ENCODE results near the gene UBE2F.
"Not testable (repeated sequence)": the region's sequence is repeated elsewhere in the genome, so short reads cannot be mapped to it uniquely, and the experiment has no call there.

UBE2F gene

DNA sequence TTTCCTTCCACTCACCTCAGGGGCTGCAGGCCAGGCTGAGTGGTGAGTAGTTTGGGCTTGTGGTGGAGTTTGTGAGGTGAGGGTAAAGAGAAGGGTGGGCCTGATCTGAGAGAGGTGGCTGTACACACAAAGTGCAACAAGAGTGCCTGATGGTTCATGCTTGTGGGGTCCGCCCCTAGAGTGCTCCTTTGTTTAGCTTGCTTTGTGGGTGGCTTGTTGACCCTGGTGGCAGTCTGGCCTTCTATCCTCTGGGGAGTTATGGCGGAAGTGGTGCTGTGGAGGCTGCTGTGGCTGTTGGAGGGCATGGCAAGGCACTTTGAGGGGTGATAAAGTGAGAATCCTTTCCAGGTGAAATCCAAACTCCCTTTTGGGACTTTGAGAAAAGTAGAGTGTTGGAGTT lies 10.6 kb downstream of the UBE2F start:
- in situ Hi-C loops (cut with MboI; ENCODE audit: low sequenced_read_pairs) = no loop called here

DNA sequence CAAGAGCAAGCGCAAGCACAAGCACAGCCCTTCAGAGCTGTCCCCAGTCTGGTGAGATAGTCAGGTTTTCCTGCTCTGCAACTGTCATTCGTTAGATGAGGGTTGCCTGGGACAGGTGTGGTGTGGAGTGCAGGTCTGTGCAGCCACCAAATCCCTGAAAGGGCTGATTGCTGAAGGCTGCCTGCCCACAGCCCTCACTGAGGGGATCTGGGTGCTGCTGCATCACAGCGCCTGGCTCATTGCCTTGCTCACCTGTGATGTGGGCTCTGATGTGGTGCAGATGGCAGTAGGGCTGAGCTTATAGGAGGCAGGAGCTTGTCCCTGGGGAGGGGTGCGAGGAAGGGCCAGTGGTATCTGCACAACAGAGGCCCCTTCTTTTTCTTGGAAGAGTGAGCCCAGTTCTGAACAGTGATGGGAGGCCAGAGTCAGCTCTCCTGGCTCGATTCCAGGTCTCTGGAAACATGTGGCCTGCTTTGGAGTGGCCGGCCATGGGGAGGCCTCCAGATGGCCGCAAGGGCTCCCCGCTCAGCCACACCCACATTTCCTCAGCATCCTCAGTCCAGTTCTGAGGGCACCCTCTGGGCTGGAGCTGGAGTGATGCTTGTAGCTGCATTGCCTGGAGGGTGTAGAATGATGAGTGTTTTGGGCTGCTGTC lies 11.4 kb downstream of the UBE2F start:
- in situ Hi-C loops (cut with MboI; ENCODE audit: low sequenced_read_pairs) = no loop called here

GRCh38 chr2:237979331-237979730 lies 12.5 kb downstream of the UBE2F start:
- in situ Hi-C loops (cut with MboI; ENCODE audit: low sequenced_read_pairs) = no loop called here

DNA sequence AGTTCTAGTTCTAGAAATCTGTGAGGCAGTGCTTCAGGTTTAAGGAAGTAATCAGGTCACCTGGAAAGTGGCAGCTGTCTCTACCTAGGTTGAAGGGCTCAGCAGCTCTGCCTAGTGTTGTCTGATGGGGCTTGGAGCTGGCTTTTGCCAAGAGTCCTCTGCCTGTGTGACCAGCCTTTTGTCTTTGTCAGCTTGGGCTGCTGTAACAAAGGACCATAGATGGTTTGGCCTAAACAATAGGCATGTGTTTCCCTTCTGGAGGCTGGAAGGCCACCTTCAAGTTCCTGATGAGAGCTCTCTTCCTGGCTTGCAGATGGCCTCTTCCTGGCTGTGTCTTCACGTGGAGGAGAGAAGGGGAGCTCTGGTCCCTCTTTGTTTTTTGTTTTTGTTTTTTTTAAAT lies 13.3 kb downstream of the UBE2F start:
- in situ Hi-C loops (cut with MboI; ENCODE audit: low sequenced_read_pairs) = no loop called here

- in situ Hi-C loops (cut with MboI; ENCODE audit: low sequenced_read_pairs) = no loop called here
These were observed 13.9 kb downstream of the UBE2F start for GRCh38 chr2:237980751-237981150.

- in situ Hi-C loops (cut with MboI; ENCODE audit: low sequenced_read_pairs) = not testable (repeated sequence)
These were observed 14.8 kb downstream of the UBE2F start for GRCh38 chr2:237981621-237982020.

- in situ Hi-C loops (cut with MboI; ENCODE audit: low sequenced_read_pairs) = no loop called here
These were observed 15.4 kb downstream of the UBE2F start for GRCh38 chr2:237982039-237982725.

DNA sequence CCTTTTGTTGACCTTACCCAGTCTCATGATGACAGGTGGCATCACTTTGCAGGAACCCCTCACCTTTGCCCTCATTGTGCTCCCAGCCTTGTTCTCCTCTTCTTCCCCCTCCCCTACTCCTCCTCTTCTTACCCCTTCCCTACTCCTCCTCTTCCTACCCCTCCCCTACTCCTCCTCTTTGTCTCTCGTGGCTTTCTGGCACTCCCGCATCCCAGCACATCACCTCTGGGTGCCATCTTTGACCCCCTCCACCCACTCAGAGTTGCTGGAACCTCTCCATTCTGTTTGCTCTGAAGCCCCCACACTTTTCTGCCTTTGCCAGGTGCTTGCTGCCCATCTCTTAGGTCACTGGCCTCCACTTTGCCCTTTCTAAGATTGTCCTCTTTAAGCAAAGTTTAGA lies 17.1 kb downstream of the UBE2F start:
- in situ Hi-C loops (cut with MboI; ENCODE audit: low sequenced_read_pairs) = no loop called here

GRCh38 chr2:237987268-237987667 lies 20.5 kb downstream of the UBE2F start:
- in situ Hi-C loops (cut with MboI; ENCODE audit: low sequenced_read_pairs) = no loop called here

DNA sequence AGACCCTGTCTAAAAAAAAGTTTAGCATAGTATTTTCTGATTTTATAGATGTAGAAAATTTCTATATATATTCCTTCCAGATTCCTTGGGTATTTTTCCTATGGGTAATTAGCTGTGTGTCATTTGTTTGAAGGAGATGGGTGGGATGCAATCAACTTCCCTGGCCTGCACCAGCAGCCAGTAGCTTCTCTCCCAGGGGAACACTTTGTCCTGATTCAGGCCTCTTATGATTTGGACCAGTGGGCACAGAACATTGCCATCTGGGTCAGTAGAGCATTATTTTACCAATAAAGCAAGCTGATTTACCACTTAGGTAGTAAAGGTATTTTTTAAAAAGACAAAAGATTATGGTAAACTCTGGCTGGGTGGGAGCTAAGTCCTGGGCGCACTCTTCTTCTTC lies 26.9 kb downstream of the UBE2F start:
- in situ Hi-C loops (cut with MboI; ENCODE audit: low sequenced_read_pairs) = no loop called here

- in situ Hi-C loops (cut with MboI; ENCODE audit: low sequenced_read_pairs) = no loop called here
These were observed 28.2 kb downstream of the UBE2F start for GRCh38 chr2:237995036-237995435.

- in situ Hi-C loops (cut with MboI; ENCODE audit: low sequenced_read_pairs) = no loop called here
These were observed 29.3 kb downstream of the UBE2F start for GRCh38 chr2:237996021-237996593.

- in situ Hi-C loops (cut with MboI; ENCODE audit: low sequenced_read_pairs) = no loop called here
These were observed 30.7 kb downstream of the UBE2F start for GRCh38 chr2:237997521-237997920.

DNA sequence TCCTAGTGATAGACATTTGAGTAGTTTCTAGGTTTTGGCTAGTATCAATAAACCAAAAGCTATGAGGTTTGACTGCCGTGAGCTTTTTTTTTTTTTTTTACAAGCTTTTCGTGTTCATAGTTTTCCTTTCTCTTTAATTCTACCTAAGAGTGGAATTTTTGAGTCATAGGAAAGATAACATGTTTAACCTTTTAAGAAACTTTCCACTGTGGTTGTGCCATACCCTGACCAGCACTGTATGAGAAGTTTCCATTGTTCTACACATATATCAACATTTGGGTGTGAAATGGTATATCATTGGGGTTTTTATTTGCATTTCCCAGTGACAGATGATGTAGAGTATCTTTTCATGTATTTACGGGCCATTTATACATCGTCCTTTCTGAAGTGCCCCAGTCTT lies 31.7 kb downstream of the UBE2F start:
- in situ Hi-C loops (cut with MboI; ENCODE audit: low sequenced_read_pairs) = no loop called here

DNA sequence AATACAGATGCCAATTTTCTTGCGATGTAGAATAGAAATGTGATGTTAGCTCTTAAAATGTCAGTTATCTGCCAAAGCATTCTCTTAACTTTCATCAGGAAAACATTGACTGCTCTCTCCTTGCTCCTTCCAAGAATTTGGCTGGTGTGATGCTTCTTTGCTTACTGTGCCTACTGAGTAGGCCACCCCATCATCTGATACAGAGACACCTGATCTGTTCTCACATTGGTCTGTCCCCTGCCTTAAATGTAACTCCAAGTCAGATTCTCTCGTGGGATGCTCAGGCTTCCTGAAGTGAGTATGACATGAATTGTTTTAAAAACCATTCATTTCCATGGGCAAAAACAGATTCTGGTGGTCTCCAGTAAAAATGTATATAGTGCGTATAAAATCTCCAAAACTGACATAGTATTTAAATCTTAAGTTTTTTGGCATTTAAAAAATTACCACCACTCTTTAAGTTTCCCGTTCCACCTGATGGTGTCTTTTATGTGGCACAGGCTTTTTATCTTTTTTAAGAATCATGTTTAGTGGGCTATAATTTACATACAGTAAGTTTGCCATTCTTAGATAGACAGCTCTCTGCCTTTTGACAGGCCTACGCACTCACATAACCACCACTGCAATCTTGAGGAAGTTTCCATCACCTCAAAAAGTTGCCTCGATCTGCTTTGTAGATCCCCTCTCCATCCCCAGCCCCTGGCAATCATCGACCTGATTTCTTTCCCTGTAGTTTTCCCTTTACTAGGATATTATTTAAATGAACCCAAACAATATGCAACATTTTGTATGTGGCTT lies 36.6 kb downstream of the UBE2F start:
- in situ Hi-C loops (cut with MboI; ENCODE audit: low sequenced_read_pairs) = no loop called here

GRCh38 chr2:238004077-238004830 lies 37.4 kb downstream of the UBE2F start:
- in situ Hi-C loops (cut with MboI; ENCODE audit: low sequenced_read_pairs) = no loop called here

GRCh38 chr2:238005528-238005927 lies 38.7 kb downstream of the UBE2F start:
- in situ Hi-C loops (cut with MboI; ENCODE audit: low sequenced_read_pairs) = no loop called here

DNA sequence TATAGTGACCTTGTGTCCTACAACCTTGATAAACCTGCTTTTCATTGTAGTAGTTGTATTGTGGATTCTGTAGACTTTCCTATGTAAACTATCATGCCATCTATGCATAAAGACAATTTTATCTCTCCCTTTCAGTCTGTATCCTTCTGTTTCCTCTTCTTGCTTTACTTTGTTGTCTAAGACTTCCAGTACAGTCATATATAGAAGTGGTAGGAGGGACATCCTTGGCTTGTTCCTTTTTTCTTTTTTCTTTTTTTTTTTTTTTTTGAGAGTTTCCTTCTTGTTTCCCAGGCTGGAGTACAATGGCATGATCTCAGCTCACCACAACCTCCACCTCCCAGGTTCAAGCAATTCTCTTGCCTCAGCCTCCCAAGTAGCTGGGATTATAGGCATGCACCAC lies 39.7 kb downstream of the UBE2F start:
- in situ Hi-C loops (cut with MboI; ENCODE audit: low sequenced_read_pairs) = no loop called here

DNA sequence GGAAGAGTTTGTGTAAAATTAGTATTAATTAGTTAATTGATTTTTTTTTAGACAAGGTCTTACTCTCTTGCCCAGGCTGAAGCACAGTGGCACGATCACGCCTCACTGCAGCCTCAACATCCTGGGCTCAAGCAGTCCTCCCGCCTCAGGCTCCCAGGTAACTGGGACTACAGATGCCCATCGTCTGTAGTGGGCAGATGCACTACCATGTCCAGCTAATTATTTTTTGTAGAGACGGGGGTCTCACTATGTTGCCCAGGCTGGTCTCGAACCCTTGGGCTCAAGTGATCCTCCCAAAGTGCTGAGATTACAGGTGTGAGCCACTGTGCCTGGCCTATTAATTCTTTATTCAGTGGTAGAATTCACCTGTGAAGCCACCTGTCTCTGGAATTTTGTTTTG lies 41.1 kb downstream of the UBE2F start:
- in situ Hi-C loops (cut with MboI; ENCODE audit: low sequenced_read_pairs) = no loop called here

- in situ Hi-C loops (cut with MboI; ENCODE audit: low sequenced_read_pairs) = no loop called here
These were observed 42.7 kb downstream of the UBE2F start for GRCh38 chr2:238009563-238009962.

- in situ Hi-C loops (cut with MboI; ENCODE audit: low sequenced_read_pairs) = no loop called here
These were observed 43.8 kb downstream of the UBE2F start for GRCh38 chr2:238010572-238010971.

All from HL-60/S4 (cell line).